GM18526 (cell line): ENCODE measurements around the gene SIK2.

Source experiments
- POLR2A ChIP-seq: IDR thresholded peaks from 3 replicates; pipeline ENCODE4 v1.6.1; 2011; ENCODE audit not compliant: insufficient read length; ENCODE audit errors: extremely low read depth

Gene SIK2

GRCh38 chr11:111601636-111601978 is 642 bp upstream of the SIK2 start:
- TF ChIP-seq POLR2A: no peak

- TF ChIP-seq POLR2A: no peak
These were observed 789 bp downstream of the SIK2 start for GRCh38 chr11:111602865-111603610.

GRCh38 chr11:111603611-111604130 is 1.4 kb downstream of the SIK2 start:
- no peak for TF ChIP-seq POLR2A

- TF ChIP-seq POLR2A: no peak
These were observed 2.3 kb downstream of the SIK2 start for GRCh38 chr11:111604392-111605009.

GRCh38 chr11:111605681-111606080 is 3.4 kb downstream of the SIK2 start:
- no peak for TF ChIP-seq POLR2A

GRCh38 chr11:111606986-111607385 is 4.7 kb downstream of the SIK2 start:
- TF ChIP-seq POLR2A: no peak

GRCh38 chr11:111607751-111608150 is 5.5 kb downstream of the SIK2 start:
- TF ChIP-seq POLR2A: no peak

- no peak for TF ChIP-seq POLR2A
These were observed 10.0 kb downstream of the SIK2 start for GRCh38 chr11:111612224-111612623.

GRCh38 chr11:111617286-111617685 is 15.0 kb downstream of the SIK2 start:
- TF ChIP-seq POLR2A: no peak

- no peak for TF ChIP-seq POLR2A
These were observed 18.3 kb downstream of the SIK2 start for GRCh38 chr11:111620518-111620917.

GRCh38 chr11:111623527-111624030 is 21.3 kb downstream of the SIK2 start:
- no peak for TF ChIP-seq POLR2A

GRCh38 chr11:111624608-111625007 is 22.4 kb downstream of the SIK2 start:
- no peak for TF ChIP-seq POLR2A

GRCh38 chr11:111627591-111627990 is 25.3 kb downstream of the SIK2 start:
- TF ChIP-seq POLR2A: no peak

- TF ChIP-seq POLR2A: no peak
These were observed 27.2 kb downstream of the SIK2 start for GRCh38 chr11:111629499-111629898.

- TF ChIP-seq POLR2A: no peak
These were observed 28.9 kb downstream of the SIK2 start for GRCh38 chr11:111631024-111631665.

GRCh38 chr11:111631666-111632039 is 29.4 kb downstream of the SIK2 start:
- TF ChIP-seq POLR2A: no peak
